Measurements from ENCODE around the gene IL4R.

DNA sequence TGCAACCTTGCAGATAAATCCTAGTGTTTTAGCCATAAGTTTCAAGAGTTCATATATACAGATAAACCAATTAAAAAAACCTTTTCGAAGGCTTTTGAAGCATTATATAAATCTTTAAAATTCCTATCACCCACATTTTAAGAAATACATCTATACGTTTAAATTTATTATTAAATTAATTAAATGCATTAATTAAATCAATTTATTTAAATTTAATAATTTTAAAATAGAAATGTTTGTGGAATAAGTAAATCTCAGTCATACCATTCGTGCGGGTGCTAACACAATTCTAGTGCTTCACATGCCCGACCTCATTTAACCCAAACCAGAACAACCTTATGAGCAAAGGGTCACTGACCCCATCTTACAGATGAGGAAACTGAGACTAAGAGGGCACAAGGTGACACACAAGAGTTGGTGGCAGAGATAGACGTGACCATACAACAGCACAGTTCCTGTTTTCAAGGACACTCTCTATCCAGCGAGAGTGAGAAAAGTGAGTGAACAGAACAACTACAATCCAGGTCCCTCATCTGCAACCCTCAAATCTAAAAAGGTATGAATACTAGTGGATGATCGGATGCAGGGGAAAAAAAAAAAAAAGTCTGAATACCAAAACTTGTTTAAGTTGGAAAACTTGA is 46.6 kb upstream of the IL4R start:
- TF ChIP-seq POLR2A (IDR thresholded peaks at IDR 0.05) = no peak
- TF ChIP-seq, protein P1, sequence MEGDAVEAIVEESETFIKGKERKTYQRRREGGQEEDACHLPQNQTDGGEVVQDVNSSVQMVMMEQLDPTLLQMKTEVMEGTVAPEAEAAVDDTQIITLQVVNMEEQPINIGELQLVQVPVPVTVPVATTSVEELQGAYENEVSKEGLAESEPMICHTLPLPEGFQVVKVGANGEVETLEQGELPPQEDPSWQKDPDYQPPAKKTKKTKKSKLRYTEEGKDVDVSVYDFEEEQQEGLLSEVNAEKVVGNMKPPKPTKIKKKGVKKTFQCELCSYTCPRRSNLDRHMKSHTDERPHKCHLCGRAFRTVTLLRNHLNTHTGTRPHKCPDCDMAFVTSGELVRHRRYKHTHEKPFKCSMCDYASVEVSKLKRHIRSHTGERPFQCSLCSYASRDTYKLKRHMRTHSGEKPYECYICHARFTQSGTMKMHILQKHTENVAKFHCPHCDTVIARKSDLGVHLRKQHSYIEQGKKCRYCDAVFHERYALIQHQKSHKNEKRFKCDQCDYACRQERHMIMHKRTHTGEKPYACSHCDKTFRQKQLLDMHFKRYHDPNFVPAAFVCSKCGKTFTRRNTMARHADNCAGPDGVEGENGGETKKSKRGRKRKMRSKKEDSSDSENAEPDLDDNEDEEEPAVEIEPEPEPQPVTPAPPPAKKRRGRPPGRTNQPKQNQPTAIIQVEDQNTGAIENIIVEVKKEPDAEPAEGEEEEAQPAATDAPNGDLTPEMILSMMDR (IDR thresholded peaks at IDR 0.05) = no peak
- TF ChIP-seq POLR2AphosphoS5 (IDR thresholded peaks at IDR 0.05; ENCODE audit: insufficient read depth in 1 of 2, low read depth in 1 of 2) = no peak
